Measurements from ENCODE around the gene MTPN. TPM values are rescaled to one million over a fixed set of nuclear protein-coding genes. Genes with fewer than 3 reads are reported as not detected.

Gene MTPN
- total RNA-seq, 2 experiments from 2014 or later = 91.3 to 281 TPM

GRCh38 chr7:136012238-136012637, 35.1 kb upstream of the MTPN start:
- Histone ChIP-seq H3K36me3 (ENCODE audit: insufficient read depth, low read length) (0 out of 2 replicates have a peak, but pooled peaks cover 1% of the 10 kb centered on the region), H3K9me2 (ENCODE audit: insufficient read depth, low read length) (no peaks in the 10 kb centered on the region), H4K20me1 (ENCODE audit: insufficient read depth, low read length) (no peaks in the 10 kb centered on the region), H3K4me2 (ENCODE audit: low read length) (no peak overlapping the region), H3K9me3 (ENCODE audit: low read length) (0 out of 2 replicates have a peak, but pooled peaks cover 2% of the 10 kb centered on the region), H2AFZ (ENCODE audit: low read length) (no peak overlapping the region), H3K27ac (ENCODE audit: low read depth, low read length, poor library complexity, severe bottlenecking) (no peak overlapping the region), H3K4me3 (ENCODE audit: low read depth, low read length, poor library complexity, severe bottlenecking) (no peak overlapping the region), H3K79me2 (ENCODE audit: insufficient read depth, low read depth, low read length) (no peaks in the 10 kb centered on the region), H3K4me1 (ENCODE audit: insufficient read depth, low read length, poor library complexity, severe bottlenecking) (peaks cover 17% of the 10 kb centered on the region)
- no TSS peak for BruUV-seq (replicated peaks)
- TF ChIP-seq, protein P1, sequence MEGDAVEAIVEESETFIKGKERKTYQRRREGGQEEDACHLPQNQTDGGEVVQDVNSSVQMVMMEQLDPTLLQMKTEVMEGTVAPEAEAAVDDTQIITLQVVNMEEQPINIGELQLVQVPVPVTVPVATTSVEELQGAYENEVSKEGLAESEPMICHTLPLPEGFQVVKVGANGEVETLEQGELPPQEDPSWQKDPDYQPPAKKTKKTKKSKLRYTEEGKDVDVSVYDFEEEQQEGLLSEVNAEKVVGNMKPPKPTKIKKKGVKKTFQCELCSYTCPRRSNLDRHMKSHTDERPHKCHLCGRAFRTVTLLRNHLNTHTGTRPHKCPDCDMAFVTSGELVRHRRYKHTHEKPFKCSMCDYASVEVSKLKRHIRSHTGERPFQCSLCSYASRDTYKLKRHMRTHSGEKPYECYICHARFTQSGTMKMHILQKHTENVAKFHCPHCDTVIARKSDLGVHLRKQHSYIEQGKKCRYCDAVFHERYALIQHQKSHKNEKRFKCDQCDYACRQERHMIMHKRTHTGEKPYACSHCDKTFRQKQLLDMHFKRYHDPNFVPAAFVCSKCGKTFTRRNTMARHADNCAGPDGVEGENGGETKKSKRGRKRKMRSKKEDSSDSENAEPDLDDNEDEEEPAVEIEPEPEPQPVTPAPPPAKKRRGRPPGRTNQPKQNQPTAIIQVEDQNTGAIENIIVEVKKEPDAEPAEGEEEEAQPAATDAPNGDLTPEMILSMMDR (conservative IDR thresholded peaks at IDR 0.05; ENCODE audit: low read length) = no peak
- no peak for TF ChIP-seq EZH2phosphoT487 (IDR thresholded peaks at IDR 0.05; ENCODE audit: borderline replicate concordance, low read depth, low read length)
- CTCF ChIA-PET (ENCODE audit: unreplicated experiment) = no interaction called here
- intact Hi-C loops (cut with micrococcal nuclease; ENCODE audit: unreplicated experiment) = no loop called here
- POLR2A ChIA-PET = no interaction called here
- no peak for DNase-seq (ENCODE audit: low spot score)

DNA sequence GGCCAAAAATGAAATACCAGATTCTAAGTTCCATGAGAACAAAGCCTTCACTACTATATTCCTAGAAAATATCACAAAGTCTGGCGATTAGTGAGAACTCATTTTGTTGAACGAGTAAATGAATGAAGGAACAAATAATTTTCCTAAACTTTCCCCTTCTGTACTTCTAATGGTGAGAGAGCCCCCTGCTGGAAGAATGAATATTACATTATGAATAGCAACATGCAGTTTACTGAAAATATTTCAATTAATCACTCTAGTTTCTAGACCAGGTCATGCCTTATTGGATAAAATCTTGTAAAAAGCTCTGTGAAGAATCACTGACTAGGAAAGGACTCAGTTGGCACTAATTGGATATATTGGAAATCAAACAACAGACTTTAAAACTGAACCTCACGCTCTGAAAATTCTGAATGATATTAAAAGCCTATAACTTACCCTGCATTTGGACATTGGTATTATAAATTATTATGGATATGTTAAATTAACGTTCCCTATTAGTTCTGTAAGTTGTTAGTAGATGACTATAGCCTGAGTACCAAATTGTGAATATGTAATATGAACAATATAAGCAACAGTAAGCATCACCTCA, 32.4 kb upstream of the MTPN start:
- no peaks in the 10 kb centered on the region for H3K79me2 ChIP-seq (ENCODE audit: insufficient read depth, low read depth, low read length)
- peaks cover 17% of the 10 kb centered on the region for H3K4me1 ChIP-seq (ENCODE audit: insufficient read depth, low read length, poor library complexity, severe bottlenecking)
- 0 out of 2 replicates have a peak overlapping the region, but pooled peaks have one; percentile 1 for H2AFZ ChIP-seq (ENCODE audit: low read length)
- no peaks in the 10 kb centered on the region for H3K9me2 ChIP-seq (ENCODE audit: insufficient read depth, low read length)
- no peak overlapping the region for H3K4me2 ChIP-seq (ENCODE audit: low read length)
- H3K9me3 ChIP-seq (ENCODE audit: low read length) = peaks cover 14% of the 10 kb centered on the region
- DNase-seq (ENCODE audit: low spot score) = peak; percentile 69
- 0 out of 2 replicates have a peak, but pooled peaks cover 3% of the 10 kb centered on the region for H3K36me3 ChIP-seq (ENCODE audit: insufficient read depth, low read length)
- ChIA-PET CTCF (ENCODE audit: unreplicated experiment) (no interaction called here), POLR2A (interaction anchor here (1.6 kb wide), 1 partner anchor 10 kb away, joined by 6 read pairs; no protein-coding TSS in a partner anchor)
- H3K4me3 ChIP-seq (ENCODE audit: low read depth, low read length, poor library complexity, severe bottlenecking) = no peak overlapping the region
- H3K27ac ChIP-seq (ENCODE audit: low read depth, low read length, poor library complexity, severe bottlenecking) = no peak overlapping the region
- intact Hi-C loops (cut with micrococcal nuclease; ENCODE audit: unreplicated experiment) = loop anchor here (1.0 to 10.0 kb wide), 2 partner anchors 208 to 335 kb away; no protein-coding TSS in a partner anchor
- no peak for TF ChIP-seq EZH2phosphoT487 (IDR thresholded peaks at IDR 0.05; ENCODE audit: borderline replicate concordance, low read depth, low read length)
- TF ChIP-seq, protein P1 (conservative IDR thresholded peaks at IDR 0.05; ENCODE audit: low read length) = peak; percentile 98
- no TSS peak for BruUV-seq (replicated peaks)
- no peaks in the 10 kb centered on the region for H4K20me1 ChIP-seq (ENCODE audit: insufficient read depth, low read length)

DNA sequence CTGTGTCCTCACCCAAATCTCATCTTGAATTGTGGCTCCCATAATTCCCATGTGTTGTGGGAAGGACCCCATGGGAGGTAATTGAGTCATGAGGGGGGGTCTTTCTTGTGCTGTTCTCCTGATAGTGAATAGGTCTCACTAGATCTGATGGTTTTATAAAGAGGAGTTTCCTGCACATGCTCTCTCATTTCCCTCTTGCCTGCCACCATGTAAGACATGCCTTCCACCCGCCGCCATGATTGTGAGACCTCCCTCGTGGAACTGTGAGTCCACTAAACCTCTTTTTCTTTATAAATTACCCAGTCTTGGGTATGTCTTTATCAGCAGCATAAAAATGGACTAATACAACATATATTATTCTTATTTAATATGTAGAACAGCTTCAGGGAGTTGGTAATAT, 29.0 kb upstream of the MTPN start:
- Histone ChIP-seq H3K9me3 (ENCODE audit: low read length) (peaks cover 14% of the 10 kb centered on the region), H4K20me1 (ENCODE audit: insufficient read depth, low read length) (no peaks in the 10 kb centered on the region), H3K79me2 (ENCODE audit: insufficient read depth, low read depth, low read length) (no peaks in the 10 kb centered on the region), H2AFZ (ENCODE audit: low read length) (no peak overlapping the region), H3K9me2 (ENCODE audit: insufficient read depth, low read length) (no peaks in the 10 kb centered on the region), H3K36me3 (ENCODE audit: insufficient read depth, low read length) (peaks cover 3% of the 10 kb centered on the region; the same call in 1 of the 2 replicates), H3K27ac (ENCODE audit: low read depth, low read length, poor library complexity, severe bottlenecking) (no peak overlapping the region), H3K4me2 (ENCODE audit: low read length) (no peak overlapping the region), H3K4me1 (ENCODE audit: insufficient read depth, low read length, poor library complexity, severe bottlenecking) (peaks cover 17% of the 10 kb centered on the region), H3K4me3 (ENCODE audit: low read depth, low read length, poor library complexity, severe bottlenecking) (no peak overlapping the region)
- ChIA-PET CTCF (ENCODE audit: unreplicated experiment) (no interaction called here), POLR2A (interaction anchor here (1.4 kb wide), 1 partner anchor 38 kb away, joined by 6 read pairs; no protein-coding TSS in a partner anchor)
- no TSS peak for BruUV-seq (replicated peaks)
- no peak for DNase-seq (ENCODE audit: low spot score)
- intact Hi-C loops (cut with micrococcal nuclease; ENCODE audit: unreplicated experiment) = loop anchor here (10.0 kb wide), 1 partner anchor 331 kb away; no protein-coding TSS in a partner anchor
- TF ChIP-seq EZH2phosphoT487 (IDR thresholded peaks at IDR 0.05; ENCODE audit: borderline replicate concordance, low read depth, low read length) = no peak
- TF ChIP-seq, protein P1 (conservative IDR thresholded peaks at IDR 0.05; ENCODE audit: low read length) = no peak

Measured in OCI-LY7 (cell line).